ENCODE measurements around the gene RHOBTB1.

RHOBTB1 gene

GRCh38 chr10:60903096-60903495, 40.9 kb downstream of the RHOBTB1 start:
- DNase-seq: no peak

GRCh38 chr10:60901561-60902235, 42.3 kb downstream of the RHOBTB1 start:
- DNase-seq: no peak

- no peak for DNase-seq
These were observed 44.7 kb downstream of the RHOBTB1 start for GRCh38 chr10:60899266-60899665.

- DNase-seq: no peak
These were observed 45.7 kb downstream of the RHOBTB1 start for GRCh38 chr10:60898321-60898720.

- no peak for DNase-seq
These were observed 47.2 kb downstream of the RHOBTB1 start for GRCh38 chr10:60896810-60897209.

- no peak for DNase-seq
These were observed 48.0 kb downstream of the RHOBTB1 start for GRCh38 chr10:60896033-60896432.

- no peak for DNase-seq
These were observed 49.2 kb downstream of the RHOBTB1 start for GRCh38 chr10:60894786-60895185.

- DNase-seq: no peak
These were observed 50.8 kb downstream of the RHOBTB1 start for GRCh38 chr10:60893231-60893630.

- no peak for DNase-seq
These were observed 51.4 kb downstream of the RHOBTB1 start for GRCh38 chr10:60892571-60892970.

- DNase-seq: no peak
These were observed 53.2 kb downstream of the RHOBTB1 start for GRCh38 chr10:60890811-60891210.

GRCh38 chr10:60883187-60883586, 60.8 kb downstream of the RHOBTB1 start:
- no peak for DNase-seq

- no peak for DNase-seq
These were observed 65.8 kb downstream of the RHOBTB1 start for GRCh38 chr10:60878224-60878623.

- no peak for DNase-seq
These were observed 66.2 kb downstream of the RHOBTB1 start for GRCh38 chr10:60877777-60878120.

GRCh38 chr10:60877061-60877776, 66.8 kb downstream of the RHOBTB1 start:
- no peak for DNase-seq

- no peak for DNase-seq
These were observed 70.2 kb downstream of the RHOBTB1 start for GRCh38 chr10:60873758-60874157.

- no peak for DNase-seq
These were observed 71.5 kb downstream of the RHOBTB1 start for GRCh38 chr10:60872451-60872850.

GRCh38 chr10:60871215-60871614, 72.8 kb downstream of the RHOBTB1 start:
- DNase-seq: no peak

GRCh38 chr10:60870803-60871202, 73.2 kb downstream of the RHOBTB1 start:
- DNase-seq: no peak

GRCh38 chr10:60870416-60870728, 73.6 kb downstream of the RHOBTB1 start:
- DNase-seq: no peak

- no peak for DNase-seq
These were observed 74.2 kb downstream of the RHOBTB1 start for GRCh38 chr10:60869652-60870415.

- no peak for DNase-seq
These were observed 75.0 kb downstream of the RHOBTB1 start for GRCh38 chr10:60868946-60869345.

- no peak for DNase-seq
These were observed 78.7 kb downstream of the RHOBTB1 start for GRCh38 chr10:60865198-60865783.

- no peak for DNase-seq
These were observed 80.2 kb downstream of the RHOBTB1 start for GRCh38 chr10:60863796-60864195.

- no peak for DNase-seq
These were observed 81.5 kb downstream of the RHOBTB1 start for GRCh38 chr10:60862517-60862916.
